IPS-20b (cell line): ENCODE results near the gene WDR93.
A peak's percentile ranks its signal among the peaks of the same experiment; 100 is the strongest.

Source experiments
- H3K27ac ChIP-seq: one replicate; pipeline ENCODE4 v1.5.1; 2013; ENCODE audit warnings: low read length
- H3K27me3 ChIP-seq: 2 replicates; pipeline ENCODE4 v1.6.1; 2013; ENCODE audit warnings: mild to moderate bottlenecking, low read length, inconsistent platforms; ENCODE audit not compliant: insufficient read depth
- H3K36me3 ChIP-seq: 2 replicates; pipeline ENCODE4 v1.6.1; 2013; ENCODE audit warnings: low read depth, mild to moderate bottlenecking, inconsistent platforms, low read length, moderate library complexity; ENCODE audit not compliant: insufficient read depth
- H3K4me1 ChIP-seq: 2 replicates; pipeline ENCODE4 v1.6.1; 2013; ENCODE audit warnings: mild to moderate bottlenecking, control low read depth, inconsistent platforms, low read length, moderate library complexity; ENCODE audit not compliant: insufficient read depth
- H3K4me3 ChIP-seq: 2 replicates; pipeline ENCODE4 v1.5.1; 2013; ENCODE audit warnings: mild to moderate bottlenecking, low read length, inconsistent platforms
- H3K9ac ChIP-seq: 2 replicates; pipeline ENCODE4 v1.6.1; 2013; ENCODE audit warnings: low read depth, mild to moderate bottlenecking, inconsistent platforms, low read length, moderate library complexity
- H3K9me3 ChIP-seq: 2 replicates; pipeline ENCODE4 v1.6.1; 2013; ENCODE audit warnings: mild to moderate bottlenecking, low read depth, low read length, inconsistent platforms; ENCODE audit not compliant: insufficient read depth

The WDR93 gene

GRCh38 chr15:89652666-89653065 lies 37.9 kb upstream of the WDR93 start:
- no peak overlapping the region for H3K27ac ChIP-seq
- H3K27me3 ChIP-seq: no peaks in the 10 kb centered on the region
- H3K9me3 ChIP-seq: no peaks in the 10 kb centered on the region
- H3K9ac ChIP-seq: no peak overlapping the region
- H3K4me1 ChIP-seq: 0 out of 2 replicates have a peak, but pooled peaks cover 3% of the 10 kb centered on the region
- no peak overlapping the region for H3K4me3 ChIP-seq
- H3K36me3 ChIP-seq: peaks cover 13% of the 10 kb centered on the region

DNA sequence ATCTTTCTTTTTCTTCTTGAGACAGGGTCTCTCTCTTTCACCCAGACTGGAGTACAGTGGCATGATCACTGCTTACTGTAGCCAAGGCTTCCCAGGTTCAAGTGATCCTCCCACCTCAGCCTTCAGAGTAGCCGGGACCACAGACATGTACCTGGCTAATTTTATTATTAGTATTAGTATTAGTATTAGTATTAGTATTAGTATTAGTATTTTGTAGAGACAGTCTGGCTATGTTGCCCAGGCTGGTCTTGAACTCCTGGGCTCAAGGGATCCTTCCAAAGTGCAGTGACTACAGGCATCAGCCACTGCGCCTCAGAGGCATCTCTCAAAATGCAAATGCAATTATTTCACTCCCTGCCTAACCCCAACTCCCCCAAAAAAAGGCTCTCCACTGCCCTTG lies 37.0 kb upstream of the WDR93 start:
- no peaks in the 10 kb centered on the region for H3K9me3 ChIP-seq
- 0 out of 2 replicates have a peak, but pooled peaks cover 3% of the 10 kb centered on the region for H3K4me1 ChIP-seq
- no peak overlapping the region for H3K9ac ChIP-seq
- no peak overlapping the region for H3K4me3 ChIP-seq
- peaks cover 13% of the 10 kb centered on the region for H3K36me3 ChIP-seq
- no peak overlapping the region for H3K27ac ChIP-seq
- no peaks in the 10 kb centered on the region for H3K27me3 ChIP-seq

DNA sequence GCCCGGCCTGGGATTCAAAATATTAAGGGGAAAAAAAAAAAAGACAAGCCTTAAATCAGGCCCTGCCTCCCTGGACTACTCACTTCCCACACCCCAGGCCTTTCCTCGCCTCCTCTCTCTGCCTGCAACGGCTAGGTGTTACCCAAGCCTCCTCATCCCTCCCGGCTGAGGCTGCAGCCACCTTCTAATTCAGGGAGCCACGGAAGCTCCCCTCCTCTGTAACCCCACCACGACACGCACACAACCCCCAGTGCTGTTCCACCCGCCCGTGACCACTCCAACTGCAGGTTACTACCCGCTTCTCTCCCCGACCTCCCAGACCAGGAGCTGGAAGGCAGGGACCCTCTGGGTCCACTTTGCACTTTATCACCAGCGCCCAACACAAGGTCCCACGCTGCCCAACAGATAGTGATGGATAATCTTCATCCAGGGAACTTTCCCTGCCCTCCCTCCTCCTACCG lies 36.3 kb upstream of the WDR93 start:
- no peak overlapping the region for H3K27ac ChIP-seq

DNA sequence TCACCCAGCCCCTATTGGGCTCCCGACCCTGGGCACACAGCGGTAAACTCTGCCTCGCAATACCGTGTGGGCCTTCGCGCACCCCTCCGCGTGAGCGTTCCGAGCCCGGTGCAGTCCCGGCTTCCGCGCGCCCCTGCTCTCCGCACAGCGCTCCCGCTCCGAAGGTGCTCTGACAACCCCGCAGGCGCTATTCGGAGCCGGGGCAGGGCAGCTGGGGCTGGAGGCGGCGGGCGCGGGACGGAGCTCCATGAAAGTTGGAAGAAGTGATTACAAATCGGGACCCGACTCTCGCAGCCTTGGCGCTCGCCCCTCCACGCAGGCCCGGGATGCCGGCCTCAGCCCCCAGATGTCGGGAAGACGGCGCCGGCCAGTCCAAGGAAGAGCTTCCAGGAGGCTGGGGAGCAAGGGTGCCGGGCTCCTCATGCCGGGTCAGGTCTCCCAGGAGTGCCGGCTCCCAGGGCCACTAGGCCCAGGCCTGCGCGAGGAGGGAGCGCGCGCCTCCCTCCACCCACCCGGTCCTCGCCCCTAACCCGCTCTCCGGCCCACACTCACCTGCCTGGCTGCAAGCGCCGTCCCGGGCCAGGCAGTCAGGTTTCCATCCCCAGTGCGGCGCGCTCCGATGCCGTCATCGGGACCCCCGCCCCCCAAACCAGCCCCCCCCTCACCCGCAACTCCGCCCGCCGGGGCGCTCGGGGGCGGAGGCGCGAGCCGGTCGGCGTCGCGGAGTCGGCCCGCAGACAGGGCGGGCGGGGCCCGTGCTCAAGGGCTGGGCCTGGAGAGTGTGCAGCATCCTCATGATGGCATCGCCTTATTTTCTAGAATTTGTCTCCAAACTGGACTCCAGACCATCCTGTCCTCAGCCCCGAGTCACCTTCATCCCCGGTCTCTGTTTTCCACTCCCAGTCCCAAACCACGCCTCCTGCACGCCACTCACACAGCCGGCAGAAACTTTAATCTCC lies 35.5 kb upstream of the WDR93 start, which contains the start of gene KIF7:
KIF7 (minus strand) TSS at position 621 of the 959 bp plus-strand sequence. CDS start 2,537 bp downstream, outside the sequence.
- no peak within 1 kb of the TSS for H3K27ac ChIP-seq
- no peaks in the 10 kb centered on the region for H3K9me3 ChIP-seq
- H3K36me3 ChIP-seq: peaks cover 10% of the 10 kb centered on the region
- peak within 1 kb of the TSS; percentile 82 for H3K9ac ChIP-seq
- H3K4me1 ChIP-seq: 0 out of 2 replicates have a peak, but pooled peaks cover 3% of the 10 kb centered on the region
- H3K4me3 ChIP-seq: peak within 1 kb of the TSS; percentile 83
- 0 out of 2 replicates have a peak, but pooled peaks cover 3% of the 10 kb centered on the region for H3K27me3 ChIP-seq

More for the DNA sequence above, 36.3 kb upstream of the WDR93 start:
- H3K4me3 ChIP-seq: peak overlapping the region; percentile 83
- H3K4me1 ChIP-seq: 0 out of 2 replicates have a peak, but pooled peaks cover 3% of the 10 kb centered on the region
- peaks cover 13% of the 10 kb centered on the region for H3K36me3 ChIP-seq
- no peaks in the 10 kb centered on the region for H3K9me3 ChIP-seq
- peak overlapping the region; percentile 76; the same call in 1 of the 2 replicates for H3K9ac ChIP-seq
- H3K27me3 ChIP-seq: no peaks in the 10 kb centered on the region

DNA sequence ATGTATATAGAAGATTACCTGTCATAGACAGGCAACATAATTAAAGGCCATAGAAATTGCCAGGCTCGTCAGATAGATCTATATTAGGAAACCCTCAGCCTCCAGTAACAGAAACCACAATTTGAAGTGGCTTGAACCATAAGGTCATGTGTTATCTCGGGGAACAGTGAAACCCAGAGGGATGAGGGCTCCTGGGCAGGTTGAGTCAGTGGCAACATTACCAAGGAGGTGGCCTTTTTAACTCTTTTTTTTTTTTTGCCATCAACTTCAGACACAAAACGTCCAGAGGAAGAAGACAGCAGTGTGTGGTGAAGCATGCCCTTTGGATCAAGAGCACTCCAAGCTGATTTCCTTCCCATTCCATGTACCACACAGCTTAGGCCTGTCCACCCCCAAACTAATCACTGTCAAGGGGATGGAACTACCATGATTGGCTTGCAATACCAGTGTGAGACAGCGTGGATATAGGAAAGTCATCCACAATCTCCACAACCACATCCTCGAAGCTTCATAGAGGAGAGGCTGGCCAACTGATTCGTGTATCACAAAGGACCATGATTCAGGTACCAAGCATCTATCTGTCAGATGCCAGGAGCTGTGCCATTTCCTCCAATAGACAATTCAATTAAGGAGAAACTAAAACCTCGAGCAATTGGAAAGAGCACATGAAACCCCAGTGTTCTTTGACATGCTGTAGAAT lies 34.3 kb upstream of the WDR93 start:
- H3K27me3 ChIP-seq: peaks cover 3% of the 10 kb centered on the region; the same call in 1 of the 2 replicates
- no peaks in the 10 kb centered on the region for H3K9me3 ChIP-seq
- H3K36me3 ChIP-seq: peaks cover 10% of the 10 kb centered on the region
- H3K27ac ChIP-seq: no peak overlapping the region
- H3K9ac ChIP-seq: no peak overlapping the region
- 0 out of 2 replicates have a peak, but pooled peaks cover 3% of the 10 kb centered on the region for H3K4me1 ChIP-seq
- H3K4me3 ChIP-seq: no peak overlapping the region

DNA sequence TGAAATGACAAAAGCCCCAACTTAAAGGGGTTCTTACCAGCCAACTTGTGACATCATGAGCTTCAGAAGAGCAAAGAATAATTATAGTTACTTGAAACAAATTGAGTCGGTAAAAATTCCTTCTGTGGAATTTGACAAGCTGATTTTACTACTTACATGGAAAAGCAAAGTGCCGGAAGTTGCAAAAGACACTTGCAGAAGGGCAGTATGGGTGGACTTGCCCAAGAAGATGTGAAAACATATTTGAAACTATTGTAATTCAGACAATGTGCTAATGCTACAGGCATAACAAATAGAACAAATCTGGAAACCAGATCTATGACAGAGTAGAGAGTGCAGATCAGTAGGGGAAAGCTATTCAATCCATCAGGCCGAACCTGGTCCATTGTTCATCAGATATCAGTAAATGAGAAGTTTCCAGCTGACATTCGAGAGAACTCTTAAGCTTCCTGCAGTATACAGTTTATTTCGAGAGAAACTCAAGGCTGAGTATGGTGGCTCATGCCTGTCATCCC lies 32.9 kb upstream of the WDR93 start:
- Histone ChIP-seq H3K4me3 (no peak overlapping the region), H3K27me3 (peaks cover 3% of the 10 kb centered on the region; the same call in 1 of the 2 replicates)

GRCh38 chr15:89659295-89659694 lies 31.3 kb upstream of the WDR93 start:
- Histone ChIP-seq H3K27me3 (peaks cover 4% of the 10 kb centered on the region), H3K4me1 (0 out of 2 replicates have a peak, but pooled peaks cover 2% of the 10 kb centered on the region), H3K4me3 (no peak overlapping the region), H3K9me3 (no peaks in the 10 kb centered on the region), H3K36me3 (no peaks in the 10 kb centered on the region), H3K9ac (no peak overlapping the region), H3K27ac (no peak overlapping the region)

More for the DNA sequence above, 32.9 kb upstream of the WDR93 start:
- H3K9me3 ChIP-seq: no peaks in the 10 kb centered on the region
- no peaks in the 10 kb centered on the region for H3K36me3 ChIP-seq
- H3K27ac ChIP-seq: no peak overlapping the region
- H3K9ac ChIP-seq: no peak overlapping the region
- 0 out of 2 replicates have a peak, but pooled peaks cover 3% of the 10 kb centered on the region for H3K4me1 ChIP-seq

GRCh38 chr15:89660556-89660955 lies 30.1 kb upstream of the WDR93 start:
- peaks cover 16% of the 10 kb centered on the region for H3K27me3 ChIP-seq

GRCh38 chr15:89662893-89663626 lies 27.6 kb upstream of the WDR93 start:
- Histone ChIP-seq H3K9me3 (no peaks in the 10 kb centered on the region), H3K36me3 (no peaks in the 10 kb centered on the region), H3K4me1 (no peaks in the 10 kb centered on the region), H3K4me3 (no peak overlapping the region), H3K27ac (no peak overlapping the region), H3K27me3 (peaks cover 35% of the 10 kb centered on the region), H3K9ac (no peak overlapping the region)

More at GRCh38 chr15:89660556-89660955, 30.1 kb upstream of the WDR93 start:
- H3K36me3 ChIP-seq: no peaks in the 10 kb centered on the region
- no peak overlapping the region for H3K9ac ChIP-seq
- no peaks in the 10 kb centered on the region for H3K9me3 ChIP-seq
- H3K4me3 ChIP-seq: no peak overlapping the region
- H3K27ac ChIP-seq: no peak overlapping the region
- no peaks in the 10 kb centered on the region for H3K4me1 ChIP-seq

GRCh38 chr15:89664441-89665350 lies 25.9 kb upstream of the WDR93 start:
- Histone ChIP-seq H3K9me3 (no peaks in the 10 kb centered on the region), H3K36me3 (no peaks in the 10 kb centered on the region), H3K27me3 (peaks cover 33% of the 10 kb centered on the region), H3K4me1 (no peaks in the 10 kb centered on the region), H3K27ac (no peak overlapping the region), H3K9ac (no peak overlapping the region), H3K4me3 (no peak overlapping the region)
